K562 (cell line): ENCODE data around the gene MEIOB. TPM values are rescaled to one million over a fixed set of nuclear protein-coding genes. Genes with fewer than 3 reads are reported as not detected.

Source experiments
- ARID3A ChIP-seq: IDR thresholded peaks from 2 replicates; pipeline ENCODE4 v1.6.1; 2012; ENCODE audit warnings: low read depth, low read length, improper control_type of control experiment, borderline replicate concordance
- REST ChIP-seq, 2 experiments: fragments of 450-650 bp; formaldehyde crosslinking in 1 of 2; IDR thresholded peaks; 2 replicates each; pipeline versions ENCODE4 v1.4.0 to v1.6.1; 2014 to 2020; ENCODE audit warnings: mild to moderate bottlenecking in 2 of 2, borderline replicate concordance in 1 of 2, low read depth in 1 of 2
- polyA plus RNA-seq, 8 experiments: library from polyadenylated mRNA; depleted of rRNA in 4 of 8; stranded (reverse) in 5 of 8; unstranded in 3 of 8; fragments of >200 nt; fragmentation: Nextera tagmentation in 2 of 8; fragmentation: Illumina TruSeq in 1 of 8; extraction: Ambion mirVana in 2 of 8; extraction: Trizol in 1 of 8; gene quantifications; 2 replicates each; pipeline versions ENCODE4 v1.2.1 to v1.2.3, GENCODE V29; 2011 to 2014; ENCODE audit warnings: inconsistent platforms in 1 of 8, missing spikeins in 1 of 8
- total RNA-seq, 7 experiments: library from RNA; depleted of rRNA in 6 of 7; stranded (reverse); fragments of >200 nt in 6 of 7; fragmentation: Illumina TruSeq in 2 of 7; extraction: Trizol in 2 of 7; gene quantifications; 2 replicates each; pipeline versions ENCODE4 v1.2.1 to v1.2.3, GENCODE V29; 2011 to 2021; ENCODE audit warnings: low replicate concordance in 1 of 7

MEIOB gene
- total and polyA plus RNA-seq, 9 of the 15 experiments (the other 6 are each of a cell fraction or from before 2014, with no cell fraction given) = 25.4 to 203 (median 97.6) TPM

GRCh38 chr16:1863681-1864460 lies 8.1 kb downstream of the MEIOB start (continued):
- TF ChIP-seq REST (IDR thresholded peaks at IDR 0.05; ENCODE audit: borderline replicate concordance) = peak; percentile 45; the same call in 1 of the 2 replicates
- TF ChIP-seq REST (CRISPR knock-in tag; IDR thresholded peaks at IDR 0.05; ENCODE audit: low read depth) = no peak
- peak; percentile 18; the same call in 1 of the 2 replicates for TF ChIP-seq ARID3A
- TF ChIP-seq, all 486 proteins: peak for 5
